ENCODE results near the gene SLC35B1. TPM values are rescaled to one million over a fixed set of nuclear protein-coding genes. Genes with fewer than 3 reads are reported as not detected.

The SLC35B1 gene
- total and polyA plus RNA-seq, 10 of the 15 experiments (the other 5 are each of a cell fraction or from before 2014, with no cell fraction given): 40.0 to 113 (median 51.6) TPM

GRCh38 chr17:49742166-49742638, 34.4 kb upstream of the SLC35B1 start:
- H3K4me2 ChIP-seq (ENCODE audit: control insufficient read depth, insufficient read depth): peak overlapping the region; percentile 81
- no peaks in the 10 kb centered on the region for H4K20me1 ChIP-seq (ENCODE audit: control insufficient read depth, insufficient read depth)
- no peaks in the 10 kb centered on the region; a peak in 1 of 4 replicates for H3K36me3 ChIP-seq (ENCODE audit: control insufficient read depth in 2 of 2, insufficient read depth in 2 of 2, low read length in 1 of 2)
- no peaks in the 10 kb centered on the region for H3K27me3 ChIP-seq (replicated peaks in 1 of 2; ENCODE audit: control insufficient read depth in 2 of 2, insufficient read depth in 2 of 2, low read length in 1 of 2)
- ATAC-seq (no peak), FAIRE-seq (no peak), DNase-seq (ENCODE audit: low read depth, low spot score) (no peak)
- H3K27ac ChIP-seq (ENCODE audit: control insufficient read depth, insufficient read depth): peak overlapping the region; percentile 65
- intact Hi-C loops (cut with micrococcal nuclease; ENCODE audit: unreplicated experiment) (no loop called here), in situ Hi-C loops (cut with MboI) (no loop called here)
- H3K79me2 ChIP-seq (ENCODE audit: control insufficient read depth, insufficient read depth, low read length): peaks cover 39% of the 10 kb centered on the region
- ChIA-PET RAD21 (ENCODE audit: unreplicated experiment) (interaction anchor here (1.2 to 4.4 kb wide), 8 partner anchors 7 to 172 kb away, joined by 3 to 37 read pairs (median 5); partner anchors contain the start of gene FAM117A), SMC1A (ENCODE audit: uncharacterized antibody, unreplicated experiment) (interaction anchor here (0.6 to 6.0 kb wide), 12 partner anchors 8 to 46 kb away, joined by 3 to 86 read pairs (median 6); partner anchors contain the start of genes FAM117A, KAT7 and SLC35B1), CTCF (interaction anchor here (0.6 to 7.1 kb wide), 9 partner anchors 7 to 70 kb away, joined by 3 to 46 read pairs (median 3); partner anchors contain the start of genes KAT7, SLC35B1 and SPOP), POLR2A (interaction anchor here (0.5 to 5.4 kb wide), 11 partner anchors 8 to 80 kb away, joined by 3 to 32 read pairs (median 4); partner anchors contain the start of genes FAM117A, KAT7 and SLC35B1)
- no peaks in the 10 kb centered on the region for H3K9me3 ChIP-seq (replicated peaks; ENCODE audit: control insufficient read depth, insufficient read depth, low read length)
- BruUV-seq (replicated peaks): no TSS peak
- peaks cover 61% of the 10 kb centered on the region for H3K4me1 ChIP-seq (ENCODE audit: control insufficient read depth, insufficient read depth, low read length)
- no peak overlapping the region for H2AFZ ChIP-seq (ENCODE audit: control insufficient read depth, low read depth, low read length)
- no peak overlapping the region for H3K9ac ChIP-seq (ENCODE audit: control insufficient read depth, insufficient read depth, low read length)
- WGBS (ENCODE audit: insufficient coverage, insufficient replicate concordance, low lambda C conversion rate, missing lambda C conversion rate): 0% methylated on average over 1 of the region's 1 CpG
- H3K4me3 ChIP-seq: peak overlapping the region; percentile 43
- TF ChIP-seq RAD51 (IDR thresholded peaks at IDR 0.05) (no peak), DPF2 (IDR thresholded peaks at IDR 0.05) (no peak), ATF7 (IDR thresholded peaks at IDR 0.05; ENCODE audit: low read depth) (no peak), NBN (IDR thresholded peaks at IDR 0.05) (no peak), EP300 (IDR thresholded peaks at IDR 0.05; ENCODE audit: borderline replicate concordance in 1 of 2, control insufficient read depth in 1 of 2, low read depth in 2 of 2, low read length in 2 of 2) (no peak), ELK1 (IDR thresholded peaks at IDR 0.05; ENCODE audit: low read depth, low read length) (no peak), CHD4 (IDR thresholded peaks at IDR 0.05) (no peak), RELB (IDR thresholded peaks at IDR 0.05; ENCODE audit: low read depth) (no peak), KAT2A (conservative IDR thresholded peaks at IDR 0.05; ENCODE audit: control insufficient read depth, low read depth, low read length) (no peak), SPI1 (IDR thresholded peaks at IDR 0.05; ENCODE audit: borderline replicate concordance, insufficient read depth, low read depth, low read length) (peak; percentile 66), CEBPZ (IDR thresholded peaks at IDR 0.05; ENCODE audit: low read depth, low read length) (no peak), STAT3 (IDR thresholded peaks at IDR 0.05; ENCODE audit: low read depth, low read length) (no peak), REST (IDR thresholded peaks at IDR 0.05; ENCODE audit: low read depth, low read length) (no peak)
